Measurements from ENCODE around the gene TNFRSF13B. TPM values are rescaled to one million over a fixed set of nuclear protein-coding genes. Genes with fewer than 3 reads are reported as not detected.
"Not testable (repeated sequence)": the region's sequence is repeated elsewhere in the genome, so short reads cannot be mapped to it uniquely, and the experiment has no call there.

Gene TNFRSF13B
- total and polyA plus RNA-seq, 2 donors (not counting 1 experiment from before 2014, with no cell fraction given): not detected

DNA sequence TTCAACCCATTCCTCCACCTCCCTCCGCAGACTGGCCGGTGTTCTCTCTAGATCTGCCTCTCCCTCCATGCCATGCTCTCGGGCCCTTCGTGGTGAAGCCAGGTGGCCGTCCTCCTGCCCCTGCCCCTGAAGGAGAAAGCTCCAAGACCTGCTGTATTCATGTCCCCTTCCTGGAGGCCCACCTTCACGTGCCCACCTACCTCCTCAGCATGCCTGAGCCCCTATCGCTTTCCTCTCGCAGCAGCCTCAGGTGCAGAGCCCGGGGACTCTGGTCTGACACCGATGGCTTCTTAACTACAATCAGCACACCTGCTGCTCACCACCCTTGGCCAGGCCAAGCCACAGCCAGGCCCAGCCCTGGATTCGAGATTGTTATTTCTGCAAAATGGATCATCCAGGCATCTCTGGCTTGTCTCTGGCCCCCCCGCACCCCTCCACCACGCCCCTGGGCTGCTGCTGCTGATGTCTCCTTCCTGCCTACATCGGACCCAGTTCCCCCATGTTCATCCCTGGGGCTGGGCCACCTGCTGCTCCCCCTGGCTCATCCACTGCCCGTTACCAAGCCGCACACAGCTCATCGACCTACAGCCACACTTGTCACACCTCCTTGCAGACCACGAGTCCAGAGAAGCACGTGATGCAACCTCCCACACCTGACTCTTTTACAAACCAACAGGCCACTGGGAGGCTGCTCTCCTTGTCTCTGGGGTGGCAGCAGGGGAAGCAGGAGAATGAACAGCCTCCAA is 32.5 kb upstream of the TNFRSF13B start:
- H4K20me1 ChIP-seq (ENCODE audit: control insufficient read depth, extremely low read depth, insufficient read depth, low read length): no peaks in the 10 kb centered on the region
- H3K27me3 ChIP-seq (ENCODE audit: control insufficient read depth, insufficient read depth, low read length): peaks cover 2% of the 10 kb centered on the region
- no peak overlapping the region for H3K9ac ChIP-seq (ENCODE audit: insufficient read depth, low read length)
- no peak for DNase-seq (ENCODE audit: low read depth in 2 of 2)
- no peaks in the 10 kb centered on the region for H3K79me2 ChIP-seq (ENCODE audit: control insufficient read depth, insufficient read depth, low read length)
- no peak overlapping the region for H2AFZ ChIP-seq (ENCODE audit: low read length)
- H3K9me3 ChIP-seq (ENCODE audit: control insufficient read depth, insufficient read depth, low read depth, low read length): no peaks in the 10 kb centered on the region
- H3K36me3 ChIP-seq (ENCODE audit: control insufficient read depth, insufficient read depth, low read length): no peaks in the 10 kb centered on the region
- no peak overlapping the region for H3K4me3 ChIP-seq (replicated peaks in 1 of 4; ENCODE audit: control extremely low read depth in 1 of 4, insufficient read depth in 1 of 4, low read depth in 3 of 4, low read length in 4 of 4)
- TF ChIP-seq, protein P1, sequence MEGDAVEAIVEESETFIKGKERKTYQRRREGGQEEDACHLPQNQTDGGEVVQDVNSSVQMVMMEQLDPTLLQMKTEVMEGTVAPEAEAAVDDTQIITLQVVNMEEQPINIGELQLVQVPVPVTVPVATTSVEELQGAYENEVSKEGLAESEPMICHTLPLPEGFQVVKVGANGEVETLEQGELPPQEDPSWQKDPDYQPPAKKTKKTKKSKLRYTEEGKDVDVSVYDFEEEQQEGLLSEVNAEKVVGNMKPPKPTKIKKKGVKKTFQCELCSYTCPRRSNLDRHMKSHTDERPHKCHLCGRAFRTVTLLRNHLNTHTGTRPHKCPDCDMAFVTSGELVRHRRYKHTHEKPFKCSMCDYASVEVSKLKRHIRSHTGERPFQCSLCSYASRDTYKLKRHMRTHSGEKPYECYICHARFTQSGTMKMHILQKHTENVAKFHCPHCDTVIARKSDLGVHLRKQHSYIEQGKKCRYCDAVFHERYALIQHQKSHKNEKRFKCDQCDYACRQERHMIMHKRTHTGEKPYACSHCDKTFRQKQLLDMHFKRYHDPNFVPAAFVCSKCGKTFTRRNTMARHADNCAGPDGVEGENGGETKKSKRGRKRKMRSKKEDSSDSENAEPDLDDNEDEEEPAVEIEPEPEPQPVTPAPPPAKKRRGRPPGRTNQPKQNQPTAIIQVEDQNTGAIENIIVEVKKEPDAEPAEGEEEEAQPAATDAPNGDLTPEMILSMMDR (conservative IDR thresholded peaks at IDR 0.05 in 1 of 2, IDR thresholded peaks at IDR 0.05 in 1 of 2; ENCODE audit: low read depth in 1 of 2, low read length in 2 of 2): no peak
- no peak for TF ChIP-seq EZH2 (IDR thresholded peaks at IDR 0.05; ENCODE audit: low read length, missing control alignments)
- no peak overlapping the region for H3K4me2 ChIP-seq (ENCODE audit: extremely low read depth, insufficient read depth, low read length)
- no peak overlapping the region for H3K27ac ChIP-seq (ENCODE audit: insufficient read depth, low read length)
- peaks cover 2% of the 10 kb centered on the region for H3K4me1 ChIP-seq (ENCODE audit: control insufficient read depth, extremely low read depth, insufficient read depth, low read length)

DNA sequence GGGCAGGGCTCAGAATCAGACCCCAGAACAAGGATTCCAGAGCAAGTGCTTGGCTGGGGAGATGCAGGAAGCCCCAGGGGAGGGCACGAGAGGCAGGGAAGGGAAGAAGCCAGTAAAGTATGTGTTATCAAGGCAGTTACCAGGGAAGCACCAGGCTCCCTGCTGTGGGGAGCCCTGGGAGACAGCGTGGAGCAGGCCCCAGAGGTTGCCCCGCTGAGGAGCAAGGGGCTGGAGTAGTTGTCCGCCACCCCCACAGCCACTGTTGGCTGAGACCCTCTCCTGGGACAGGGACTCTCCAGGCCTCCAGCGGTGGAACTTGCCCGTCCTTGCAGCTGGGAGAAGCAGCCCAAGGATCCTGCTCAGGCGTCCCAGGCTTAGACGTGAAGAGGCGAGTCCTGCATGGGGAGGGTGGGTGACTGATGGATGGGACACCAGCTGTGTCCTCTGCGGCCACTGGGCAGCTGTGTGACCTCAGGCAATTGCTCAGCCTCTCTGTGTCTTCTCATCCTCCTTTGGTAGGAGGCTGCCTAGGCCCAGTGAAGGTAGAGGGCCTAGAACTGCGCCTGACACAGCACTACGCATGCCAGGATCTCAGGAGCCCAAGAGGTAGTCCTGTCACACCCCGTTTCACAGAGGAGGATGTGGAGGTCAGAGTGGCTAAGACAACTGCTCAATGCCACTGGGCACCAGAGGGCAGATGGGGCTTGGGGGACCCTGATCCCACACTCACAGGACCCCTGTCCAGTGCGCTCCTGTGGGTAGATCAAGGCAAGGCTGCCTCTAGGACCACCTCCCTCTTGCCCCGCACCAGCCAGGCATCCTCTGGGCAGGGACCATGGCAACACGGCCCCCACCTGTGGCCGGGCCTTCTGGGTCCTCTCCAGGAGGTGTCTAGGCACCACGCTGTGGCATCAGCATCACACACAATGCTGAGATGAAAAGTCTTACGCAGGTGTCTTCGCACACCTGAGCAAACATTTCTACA is 31.1 kb upstream of the TNFRSF13B start:
- H3K27me3 ChIP-seq (ENCODE audit: control insufficient read depth, insufficient read depth, low read length); H3K4me1 ChIP-seq (ENCODE audit: control insufficient read depth, extremely low read depth, insufficient read depth, low read length); H2AFZ ChIP-seq (ENCODE audit: low read length); H3K79me2 ChIP-seq (ENCODE audit: control insufficient read depth, insufficient read depth, low read length); H3K36me3 ChIP-seq (ENCODE audit: control insufficient read depth, insufficient read depth, low read length); H3K4me3 ChIP-seq (replicated peaks in 1 of 4; ENCODE audit: control extremely low read depth in 1 of 4, insufficient read depth in 1 of 4, low read depth in 3 of 4, low read length in 4 of 4); H3K4me2 ChIP-seq (ENCODE audit: extremely low read depth, insufficient read depth, low read length); H3K9ac ChIP-seq (ENCODE audit: insufficient read depth, low read length); H4K20me1 ChIP-seq (ENCODE audit: control insufficient read depth, extremely low read depth, insufficient read depth, low read length); H3K9me3 ChIP-seq (ENCODE audit: control insufficient read depth, insufficient read depth, low read depth, low read length); H3K27ac ChIP-seq (ENCODE audit: insufficient read depth, low read length); DNase-seq (ENCODE audit: low read depth in 2 of 2): not testable (repeated sequence)

DNA sequence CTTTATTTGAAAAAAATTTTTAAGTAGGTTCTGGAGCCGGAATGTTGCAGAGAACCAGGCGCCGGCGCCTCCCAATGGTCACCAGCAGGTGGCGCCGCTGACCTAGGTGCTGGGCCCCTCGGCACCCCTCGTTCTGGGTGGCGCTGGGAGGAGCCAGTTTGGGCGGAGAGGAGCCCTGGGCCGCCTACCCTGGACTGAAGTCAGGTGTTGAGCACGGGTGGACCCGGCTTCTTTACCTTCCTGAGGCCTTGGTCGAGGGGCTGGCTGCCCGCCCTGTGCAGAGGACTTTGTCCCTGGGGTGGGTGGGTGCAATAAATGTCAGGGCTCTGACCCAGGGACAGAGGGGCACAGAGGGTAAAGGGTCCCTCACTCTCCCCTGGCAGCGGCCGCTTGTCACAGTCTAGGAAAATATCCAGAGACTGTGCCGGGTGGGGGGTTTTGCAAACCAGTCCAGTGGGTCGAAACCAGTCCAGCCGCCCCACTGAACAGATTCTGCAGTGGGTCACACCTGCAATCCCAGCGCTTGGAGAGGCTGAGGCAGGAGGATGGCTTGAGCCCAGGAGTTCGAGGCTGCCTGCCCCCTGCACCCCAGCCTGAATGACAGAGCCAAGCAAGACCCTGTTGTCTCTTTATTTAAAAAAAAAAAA is 30.1 kb upstream of the TNFRSF13B start:
- Histone ChIP-seq H3K4me3 (replicated peaks in 1 of 4; ENCODE audit: control extremely low read depth in 1 of 4, insufficient read depth in 1 of 4, low read depth in 3 of 4, low read length in 4 of 4) (no peak overlapping the region), H3K27ac (ENCODE audit: insufficient read depth, low read length) (no peak overlapping the region), H3K36me3 (ENCODE audit: control insufficient read depth, insufficient read depth, low read length) (no peaks in the 10 kb centered on the region), H3K4me2 (ENCODE audit: extremely low read depth, insufficient read depth, low read length) (no peak overlapping the region), H3K9ac (ENCODE audit: insufficient read depth, low read length) (no peak overlapping the region), H3K9me3 (ENCODE audit: control insufficient read depth, insufficient read depth, low read depth, low read length) (no peaks in the 10 kb centered on the region), H3K27me3 (ENCODE audit: control insufficient read depth, insufficient read depth, low read length) (peaks cover 2% of the 10 kb centered on the region), H3K4me1 (ENCODE audit: control insufficient read depth, extremely low read depth, insufficient read depth, low read length) (no peaks in the 10 kb centered on the region), H2AFZ (ENCODE audit: low read length) (no peak overlapping the region), H4K20me1 (ENCODE audit: control insufficient read depth, extremely low read depth, insufficient read depth, low read length) (no peaks in the 10 kb centered on the region), H3K79me2 (ENCODE audit: control insufficient read depth, insufficient read depth, low read length) (no peaks in the 10 kb centered on the region)
- TF ChIP-seq, protein P1 (conservative IDR thresholded peaks at IDR 0.05 in 1 of 2, IDR thresholded peaks at IDR 0.05 in 1 of 2; ENCODE audit: low read depth in 1 of 2, low read length in 2 of 2): peak; percentile 85 to 88
- TF ChIP-seq EZH2 (IDR thresholded peaks at IDR 0.05; ENCODE audit: low read length, missing control alignments): no peak
- DNase-seq (ENCODE audit: low read depth in 2 of 2): peak; percentile 37 to 58
